ENCODE measurements around the gene TLR6. TPM values are rescaled to one million over a fixed set of nuclear protein-coding genes. Genes with fewer than 3 reads are reported as not detected.

TLR6 gene
- total RNA-seq, 6 donors from 2014 or later = 3.2 to 10.4 (median 5.8) TPM

GRCh38 chr4:38800366-38800765, 56.3 kb downstream of the TLR6 start:
- WGBS, 2 donors = 67 to 92% methylated on average over 2 of the region's 2 CpGs
- TF ChIP-seq POLR2A (IDR thresholded peaks at IDR 0.05) (no peak), POLR2AphosphoS5 (IDR thresholded peaks at IDR 0.05) (no peak), EP300 (IDR thresholded peaks at IDR 0.05) (no peak), CTCF (IDR thresholded peaks at IDR 0.05) (no peak)
- Histone ChIP-seq H3K27ac (peak overlapping the region in 1 of 4 donors; percentile 59), H3K36me3 (peaks cover 0 to 27% (median 6%) of the 10 kb centered on the region in 4 donors), H3K4me1 (peaks cover 5 to 10% (median 7%) of the 10 kb centered on the region in 4 donors), H3K4me3 (no peak overlapping the region), H3K9me3 (peaks cover 0 to 4% (median 0%) of the 10 kb centered on the region in 4 donors), H3K27me3 (no peaks in the 10 kb centered on the region)
- DNase-seq (no peak), ATAC-seq (ENCODE audit: low FRiP score in 2 of 2) (no peak)

- DNase-seq = no peak
- no peak for ATAC-seq (ENCODE audit: low FRiP score in 2 of 2)
- TF ChIP-seq CTCF (IDR thresholded peaks at IDR 0.05) = no peak
- peaks cover 0 to 20% (median 6%) of the 10 kb centered on the region in 4 donors for H3K36me3 ChIP-seq
- H3K4me3 ChIP-seq = no peak overlapping the region
- WGBS, 2 donors = 88 to 94% methylated on average over 3 of the region's 3 CpGs
- peaks cover 0 to 4% (median 0%) of the 10 kb centered on the region in 4 donors for H3K9me3 ChIP-seq
- no peaks in the 10 kb centered on the region for H3K27me3 ChIP-seq
- no peak overlapping the region for H3K27ac ChIP-seq
- H3K4me1 ChIP-seq = no peaks in the 10 kb centered on the region
Observed at GRCh38 chr4:38795087-38795486, 61.5 kb downstream of the TLR6 start.

DNA sequence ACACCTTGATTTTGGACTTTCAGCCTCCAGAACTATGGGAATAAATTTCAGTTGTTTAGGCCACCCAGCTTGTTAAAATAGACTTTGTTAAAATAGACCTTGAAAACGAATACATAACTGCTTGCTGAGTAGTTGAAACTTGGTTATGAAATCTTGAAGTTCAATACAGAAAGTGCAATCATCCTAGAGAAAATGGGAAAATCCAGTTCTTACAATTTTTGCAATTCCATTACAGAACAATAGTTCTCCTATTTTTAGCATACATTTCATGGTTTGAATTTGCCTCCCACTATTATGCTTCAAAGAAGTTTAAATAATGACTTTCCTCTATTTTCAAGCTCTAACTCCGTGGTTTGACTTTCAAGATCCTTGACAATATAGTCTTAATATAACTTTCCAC, 62.6 kb downstream of the TLR6 start:
- no peak for ATAC-seq (ENCODE audit: low FRiP score in 2 of 2)
- Histone ChIP-seq H3K36me3 (peaks cover 0 to 13% (median 4%) of the 10 kb centered on the region in 4 donors), H3K27ac (no peak overlapping the region), H3K4me1 (no peaks in the 10 kb centered on the region), H3K9me3 (peaks cover 0 to 4% (median 0%) of the 10 kb centered on the region in 4 donors), H3K4me3 (no peak overlapping the region), H3K27me3 (no peaks in the 10 kb centered on the region)
- 77 to 78% methylated on average over 2 of the region's 2 CpGs for WGBS, 2 donors
- DNase-seq = no peak
- TF ChIP-seq CTCF (IDR thresholded peaks at IDR 0.05) (no peak), EP300 (IDR thresholded peaks at IDR 0.05) (no peak), POLR2A (IDR thresholded peaks at IDR 0.05) (no peak)

DNA sequence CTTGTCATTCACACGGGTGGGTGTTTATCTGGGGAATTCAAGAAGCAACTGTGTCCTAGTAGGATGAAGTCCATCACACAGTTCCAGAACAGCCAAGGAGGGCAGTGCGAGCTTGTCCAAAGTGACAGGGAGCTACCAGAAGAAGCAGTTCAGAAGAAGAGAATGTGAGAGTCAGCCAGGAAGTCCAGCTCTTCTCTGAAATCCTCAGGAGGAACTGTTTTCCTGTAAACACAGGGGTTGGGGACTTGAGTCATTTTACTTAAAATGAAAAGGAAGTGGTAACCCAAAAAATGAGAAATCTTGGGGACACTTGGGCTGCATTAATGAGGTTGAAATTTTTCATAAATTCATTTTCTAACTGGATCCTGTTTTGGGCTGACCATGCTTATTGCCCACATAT, 65.6 kb downstream of the TLR6 start:
- Histone ChIP-seq H3K9me3 (no peaks in the 10 kb centered on the region), H3K36me3 (no peaks in the 10 kb centered on the region), H3K27me3 (no peaks in the 10 kb centered on the region), H3K4me3 (no peak overlapping the region), H3K4me1 (no peaks in the 10 kb centered on the region), H3K27ac (peak overlapping the region; percentile 62 to 74 (median 68))
- 34 to 46% methylated on average over 2 of the region's 2 CpGs for WGBS, 2 donors
- peak in 1 of 2 donors; percentile 53 for ATAC-seq (ENCODE audit: low FRiP score in 2 of 2)
- DNase-seq = no peak
- TF ChIP-seq POLR2A (IDR thresholded peaks at IDR 0.05) = no peak

- Histone ChIP-seq H3K27ac (no peak overlapping the region), H3K36me3 (no peaks in the 10 kb centered on the region), H3K4me1 (no peaks in the 10 kb centered on the region), H3K9me3 (no peaks in the 10 kb centered on the region), H3K4me3 (no peak overlapping the region), H3K27me3 (no peaks in the 10 kb centered on the region)
- ATAC-seq (ENCODE audit: low FRiP score in 2 of 2) = no peak
- TF ChIP-seq POLR2AphosphoS5 (IDR thresholded peaks at IDR 0.05) (no peak), EP300 (IDR thresholded peaks at IDR 0.05) (no peak)
- WGBS, 2 donors = 38 to 52% methylated on average over 1 of the region's 1 CpG
- DNase-seq = no peak
Observed at GRCh38 chr4:38788317-38788716, 68.3 kb downstream of the TLR6 start.

- Histone ChIP-seq H3K4me1 (peaks cover 0 to 2% (median 0%) of the 10 kb centered on the region in 4 donors), H3K27me3 (no peaks in the 10 kb centered on the region), H3K9me3 (no peaks in the 10 kb centered on the region), H3K27ac (no peak overlapping the region), H3K4me3 (no peak overlapping the region), H3K36me3 (no peaks in the 10 kb centered on the region)
- ATAC-seq (ENCODE audit: low FRiP score in 2 of 2) = no peak
- TF ChIP-seq EP300 (IDR thresholded peaks at IDR 0.05) (no peak), CTCF (IDR thresholded peaks at IDR 0.05) (no peak), POLR2A (IDR thresholded peaks at IDR 0.05) (no peak)
- no peak for DNase-seq
- WGBS, 2 donors = 64 to 82% methylated on average over 4 of the region's 4 CpGs
Observed at GRCh38 chr4:38787693-38788092, 68.9 kb downstream of the TLR6 start.
